Left colon (tissue), 2 donors: ENCODE measurements around the gene SCGB1D1. TPM values are rescaled to one million over a fixed set of nuclear protein-coding genes. Genes with fewer than 3 reads are reported as not detected.
"Not testable (repeated sequence)": the region's sequence is repeated elsewhere in the genome, so short reads cannot be mapped to it uniquely, and the experiment has no call there.

Experiments used
- ATAC-seq: fragments of 200-7000 bp; cut with Tn5 transposase; one replicate; pipeline ENCODE4 v1.9.1; 2020; ENCODE audit warnings: mild to moderate bottlenecking, moderate library complexity
- DNase-seq, 2 donors: peaks; one replicate each; pipeline ENCODE4 v3.0.0-alpha.2; 2020
- intact Hi-C, 2 donors: fragments of 100-400 bp; cut with DNase I in 1 of 2; cut with micrococcal nuclease in 1 of 2; formaldehyde crosslinking; loops; one replicate each; pipeline versions ENCODE4 v1.11.2 to v1.14.0; 2022; cut with DNase I, micrococcal nuclease
- total RNA-seq, 2 donors: library from RNA; stranded (reverse); fragmentation: NEBNext Ultra II Directional; extraction: Animal tissue kit (Norgen Biotek cat#: 25700); gene quantifications; one replicate each; pipeline ENCODE4 v1.2.1, GENCODE V29; 2021
- donor health status: DM: no; HTN: no; CAD: no.
- donor health status: DM: yes; HTN: yes; CAD: no.

The SCGB1D1 gene
- total RNA-seq, 2 donors from 2014 or later: not detected

DNA sequence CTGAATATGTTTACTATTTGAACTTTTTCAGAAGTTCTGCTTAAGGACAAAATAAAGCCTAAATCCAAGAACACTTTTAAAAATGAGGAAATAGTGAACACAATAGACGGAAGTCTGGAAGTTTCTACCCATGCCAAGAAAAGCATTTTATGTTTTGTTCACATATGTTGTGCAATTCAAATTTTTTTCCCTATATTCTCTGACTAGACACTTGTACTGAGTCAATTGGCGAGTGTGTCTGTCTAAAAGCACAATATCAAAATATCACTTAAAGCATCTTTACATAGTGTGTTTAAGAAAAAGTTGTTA is 37.0 kb upstream of the SCGB1D1 start:
- no peak for ATAC-seq
- no peak for DNase-seq
- intact Hi-C loops: no loop called here

DNA sequence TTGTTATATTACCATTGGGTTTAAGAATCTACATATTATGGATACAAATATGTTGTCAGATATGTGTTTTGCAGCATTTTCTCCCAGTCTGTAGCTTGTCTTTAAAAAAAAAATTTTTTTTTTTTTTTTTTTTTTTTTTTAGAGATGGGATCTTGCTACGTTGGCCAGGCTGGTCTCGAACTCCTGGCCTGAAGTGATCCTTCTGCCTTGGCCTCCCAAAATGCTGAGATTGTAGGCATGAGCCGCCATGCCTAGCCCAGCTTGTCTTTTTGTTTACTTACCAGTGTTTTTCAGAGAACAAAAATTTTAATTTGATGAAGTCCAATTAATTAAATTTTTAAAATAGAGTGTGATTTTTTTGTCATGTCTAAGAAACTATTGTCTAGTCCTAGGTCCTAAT is 36.4 kb upstream of the SCGB1D1 start:
- intact Hi-C loops: no loop called here
- DNase-seq (no peak), ATAC-seq (no peak)

DNA sequence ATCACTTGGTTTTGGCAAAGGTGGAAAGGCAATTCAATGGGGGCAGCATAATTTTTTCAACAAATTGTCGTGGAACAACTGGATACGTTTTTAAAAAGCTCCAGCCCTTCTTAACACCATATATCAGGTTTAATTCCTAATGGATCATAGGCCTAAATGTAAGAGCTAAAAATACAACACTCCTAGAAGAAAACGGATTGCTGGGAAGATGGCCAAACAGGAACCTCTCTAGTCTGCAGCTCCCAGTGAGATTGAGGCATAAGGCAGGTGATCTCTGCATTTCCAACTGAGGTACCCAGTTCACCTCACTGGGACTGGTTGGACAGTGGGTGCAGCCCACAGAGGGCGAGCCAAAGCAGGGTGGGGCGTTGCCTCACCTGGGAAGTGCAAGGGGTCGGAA is 32.4 kb upstream of the SCGB1D1 start:
- ATAC-seq: no peak
- intact Hi-C loops: no loop called here
- no peak for DNase-seq

DNA sequence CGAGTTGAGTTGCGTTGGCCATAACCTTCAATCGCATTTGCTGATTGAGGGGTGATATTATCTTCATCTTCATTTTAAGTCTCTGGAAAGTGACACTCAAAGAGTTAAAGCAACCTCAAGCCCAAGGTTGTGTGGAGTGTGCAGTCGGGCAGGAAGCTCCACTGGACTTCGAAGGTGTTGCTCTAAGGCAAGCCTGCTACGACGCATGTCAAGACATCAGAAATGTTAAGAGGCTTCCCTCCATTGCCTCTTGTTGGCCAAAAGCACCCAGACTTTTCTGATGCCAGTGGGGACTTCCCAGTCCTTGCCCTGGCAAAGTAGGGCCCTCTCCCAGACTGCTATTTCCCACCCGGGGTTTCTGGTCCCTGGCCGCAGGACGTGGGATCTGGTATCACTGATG is 23.6 kb upstream of the SCGB1D1 start:
- no peak for ATAC-seq
- no peak for DNase-seq
- intact Hi-C loops: no loop called here

DNA sequence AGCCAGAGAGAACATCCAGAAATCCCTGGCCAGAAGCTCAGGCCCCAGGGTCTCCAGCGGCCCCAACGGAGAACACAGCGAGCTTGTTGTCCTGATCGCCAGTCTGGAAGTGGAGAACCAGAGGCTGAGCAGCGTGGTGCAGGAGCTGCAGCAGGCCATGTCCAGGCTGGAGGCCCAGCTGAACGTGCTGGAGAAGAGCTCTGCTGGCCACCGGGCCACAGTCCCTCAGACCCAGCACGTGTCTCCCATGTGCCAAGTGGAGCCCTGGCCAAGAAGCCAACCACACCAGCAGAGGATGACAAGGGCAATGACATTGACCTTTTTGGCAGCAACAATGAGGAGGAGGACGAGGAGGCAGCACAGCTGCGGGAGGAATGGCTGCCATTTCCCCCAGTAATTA is 20.6 kb upstream of the SCGB1D1 start:
- ATAC-seq (no peak), DNase-seq (no peak)
- intact Hi-C loops: no loop called here

DNA sequence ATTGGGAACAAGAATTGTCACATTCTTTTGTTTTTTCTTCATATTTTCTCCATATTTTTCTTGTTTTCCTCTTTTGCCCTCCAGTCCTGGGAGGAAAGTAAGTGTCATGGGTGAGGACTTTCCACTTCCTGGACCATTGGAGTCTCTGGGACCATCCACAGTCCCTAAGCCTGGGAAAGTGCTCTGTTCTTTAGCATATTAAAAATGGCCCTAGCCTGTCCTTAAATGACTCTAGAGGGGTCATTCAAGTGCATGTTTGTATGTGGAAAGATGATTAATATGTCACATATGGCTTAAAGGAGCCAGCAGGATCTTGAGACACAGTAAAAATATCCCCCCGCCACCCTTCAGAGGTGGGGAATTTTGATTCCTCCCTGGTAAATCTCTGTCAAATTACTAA is 20.1 kb upstream of the SCGB1D1 start:
- no peak for ATAC-seq
- intact Hi-C loops: loop anchor here in 1 of 2 donors (5.0 kb wide), 1 partner anchor 142 kb away; no protein-coding TSS in a partner anchor

DNA sequence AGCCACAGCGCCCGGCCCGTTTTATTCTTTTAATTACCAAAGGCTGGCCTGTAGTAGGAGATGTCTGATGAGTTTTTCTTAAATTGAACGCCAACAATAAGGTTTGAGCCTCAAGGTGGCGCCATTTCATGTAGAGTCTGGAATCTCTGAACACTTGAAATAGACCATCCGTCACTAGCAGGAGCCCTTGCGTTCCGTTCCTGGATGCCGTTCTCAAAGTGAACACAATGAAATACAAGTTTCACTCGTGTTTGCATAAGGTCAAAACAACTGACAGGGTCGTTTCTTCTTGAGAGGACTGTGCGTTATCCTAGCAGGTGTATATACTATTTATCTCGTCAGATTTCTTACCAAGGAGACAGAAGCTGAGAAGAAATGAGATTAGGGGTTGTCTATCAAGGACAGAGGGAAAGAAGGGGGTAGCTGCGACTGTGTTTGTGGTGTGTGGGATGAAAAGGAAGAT is 18.7 kb upstream of the SCGB1D1 start:
- ATAC-seq (peak; percentile 90), DNase-seq (peak; percentile 63 to 92)
- intact Hi-C loops: loop anchor here in 1 of 2 donors (5.0 kb wide), 1 partner anchor 141 kb away; no protein-coding TSS in a partner anchor

More for the DNA sequence above, 20.1 kb upstream of the SCGB1D1 start:
- no peak for DNase-seq

DNA sequence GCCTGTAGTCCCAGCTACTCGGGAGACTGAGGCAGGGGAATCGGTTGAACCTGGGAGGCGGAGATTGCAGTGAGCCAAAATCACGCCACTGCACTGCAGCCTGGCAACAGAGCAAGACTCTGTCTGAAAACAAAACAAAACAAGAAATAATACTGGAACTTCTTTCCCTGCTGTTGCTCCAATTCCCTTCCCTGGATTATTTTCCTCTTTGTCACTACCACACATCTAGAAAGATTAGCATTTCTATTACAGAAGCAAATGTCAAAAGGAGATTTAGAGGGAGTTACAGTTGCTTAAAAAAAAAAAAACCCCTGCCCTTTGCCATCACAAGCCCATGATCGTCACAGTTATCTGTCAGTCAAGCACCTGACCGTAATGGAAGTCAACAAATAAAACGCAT is 17.7 kb upstream of the SCGB1D1 start:
- intact Hi-C loops: loop anchor here in 1 of 2 donors (5.0 kb wide), 1 partner anchor 140 kb away; no protein-coding TSS in a partner anchor
- no peak for DNase-seq
- ATAC-seq: no peak

DNA sequence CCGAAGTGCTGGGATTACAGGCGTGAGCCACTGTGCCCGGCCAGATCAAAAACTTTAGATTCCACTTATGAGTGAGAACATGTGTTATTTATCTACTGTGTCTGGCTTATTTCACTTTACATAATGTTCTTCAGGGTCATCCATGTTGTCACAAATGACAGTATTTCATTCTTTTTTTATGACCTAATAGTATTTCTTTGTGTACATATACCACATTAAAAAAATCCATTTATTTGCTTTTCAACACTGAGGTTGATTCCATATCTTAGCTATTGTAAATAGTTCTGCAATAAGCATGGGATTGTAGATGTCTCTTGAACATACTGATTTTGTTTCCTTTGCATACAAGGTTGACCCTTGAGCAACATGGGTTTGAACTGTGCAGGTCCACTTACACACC is 13.2 kb upstream of the SCGB1D1 start:
- intact Hi-C loops: no loop called here
- no peak for DNase-seq
- ATAC-seq: peak; percentile 58

DNA sequence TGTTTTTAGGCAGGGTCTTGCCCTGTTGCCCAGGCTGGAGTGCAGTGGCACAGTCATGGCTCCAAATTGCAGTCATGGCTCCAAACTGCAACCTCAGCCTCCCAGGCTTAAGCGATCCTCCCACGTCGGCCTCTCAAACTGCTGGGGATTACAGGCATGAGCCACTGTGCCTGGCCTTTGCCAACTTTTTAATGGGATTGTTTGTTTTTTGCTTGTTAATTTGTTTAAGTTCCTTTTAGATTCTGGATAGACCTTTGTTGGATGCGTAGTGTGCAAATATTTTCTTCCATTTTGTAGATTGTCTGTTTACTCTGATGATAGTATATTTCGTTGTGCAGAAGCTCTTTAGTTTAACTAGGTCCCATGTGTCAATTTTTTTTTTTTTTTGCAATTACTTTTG is 10.0 kb upstream of the SCGB1D1 start:
- intact Hi-C loops: no loop called here
- DNase-seq (no peak), ATAC-seq (no peak)

DNA sequence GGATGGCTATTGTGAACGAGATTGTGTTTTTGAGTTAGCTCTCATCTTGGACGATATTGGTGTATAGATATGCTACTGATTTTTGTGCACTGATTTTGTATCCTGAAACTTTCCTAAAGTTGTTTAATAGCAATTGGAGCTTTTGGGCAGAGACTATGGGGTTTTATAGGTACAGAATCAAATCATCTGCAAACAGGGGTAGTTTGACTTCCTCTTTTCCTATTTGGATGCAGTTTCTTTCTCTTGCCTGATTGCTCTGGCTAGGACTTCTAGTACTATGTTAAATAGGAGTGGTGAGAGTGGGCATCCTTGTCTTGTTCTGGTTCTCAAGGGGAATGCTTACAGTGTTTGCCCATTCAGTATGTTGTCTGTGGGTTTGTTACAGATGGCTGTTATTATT is 8.9 kb upstream of the SCGB1D1 start:
- DNase-seq (no peak), ATAC-seq (no peak)
- intact Hi-C loops: no loop called here

DNA sequence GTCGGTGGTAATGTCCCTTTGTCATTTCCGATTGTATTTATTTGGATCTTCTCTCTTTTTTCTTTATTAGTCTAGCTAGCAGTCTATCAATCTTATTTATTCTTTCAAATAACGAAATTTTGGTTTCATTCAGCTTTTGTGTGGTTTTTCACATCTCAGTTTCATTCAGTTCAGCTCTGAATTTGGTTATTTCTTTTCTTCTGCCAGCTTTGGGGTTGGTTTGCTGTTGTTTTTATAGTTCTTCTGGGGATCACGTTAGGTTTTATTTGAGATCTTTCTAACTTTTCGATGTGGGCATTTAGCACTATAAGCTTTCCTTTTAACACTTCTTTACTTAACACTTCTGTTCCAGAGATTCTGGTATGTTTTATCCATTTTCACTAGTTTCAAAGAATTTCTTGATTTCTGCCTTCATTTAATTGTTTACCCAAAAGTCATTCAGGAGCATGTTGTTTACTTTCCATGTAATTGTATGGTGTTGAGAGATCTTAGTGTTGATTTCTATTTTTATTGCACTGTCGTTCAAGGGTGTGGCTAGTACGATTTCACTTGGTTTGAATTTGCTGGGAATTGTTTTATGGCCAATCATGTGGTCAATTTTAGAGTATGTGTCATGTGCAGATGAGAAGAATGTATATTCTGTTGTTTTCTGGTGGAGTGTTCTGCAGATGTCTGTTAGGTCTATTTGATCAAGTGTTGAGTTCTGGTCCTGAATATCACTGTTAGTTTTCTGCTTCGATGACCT is 7.7 kb upstream of the SCGB1D1 start:
- intact Hi-C loops: no loop called here
- ATAC-seq: peak; percentile 99
- DNase-seq: no peak

DNA sequence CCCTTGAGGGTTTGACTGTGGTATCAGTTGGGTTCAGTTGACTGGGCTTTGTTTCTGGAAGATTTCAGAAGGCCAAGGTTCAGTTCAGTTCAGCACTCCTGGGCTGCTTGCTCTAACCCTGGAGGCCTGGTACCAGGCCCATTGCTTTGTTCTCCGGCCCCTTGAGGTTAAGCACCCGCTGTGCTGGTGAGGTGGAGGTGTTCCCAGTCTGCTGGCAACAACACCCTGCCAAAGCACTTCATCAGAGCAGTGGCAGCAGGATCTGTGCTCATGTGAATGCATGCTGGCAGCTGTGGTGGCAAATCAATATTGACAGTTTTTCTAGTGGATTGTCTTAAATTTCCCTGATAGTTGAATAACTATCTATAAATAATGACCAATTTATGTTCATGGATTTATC is 3.8 kb upstream of the SCGB1D1 start:
- intact Hi-C loops: no loop called here
- no peak for ATAC-seq
- no peak for DNase-seq

DNA sequence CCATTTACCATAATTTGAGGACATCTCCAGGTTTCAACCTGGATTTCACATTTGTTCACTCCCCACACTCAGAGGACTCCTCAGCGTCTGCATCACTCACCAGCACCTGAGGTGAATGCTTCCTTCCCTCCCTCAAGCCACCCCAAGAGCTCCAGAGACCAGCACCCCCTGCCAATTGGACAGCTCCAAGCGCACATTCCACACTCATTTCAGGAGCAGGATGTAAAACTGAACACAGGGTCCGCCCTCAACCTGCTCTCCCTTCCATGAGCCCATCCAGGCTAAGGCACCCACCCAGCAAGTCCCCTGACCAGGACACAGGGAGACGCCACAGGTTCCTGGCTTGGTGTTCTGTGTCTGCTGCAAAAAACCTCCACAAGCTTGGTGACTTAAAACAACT is 3.9 kb downstream of the SCGB1D1 start:
- intact Hi-C loops: no loop called here
- DNase-seq: no peak
- no peak for ATAC-seq

DNA sequence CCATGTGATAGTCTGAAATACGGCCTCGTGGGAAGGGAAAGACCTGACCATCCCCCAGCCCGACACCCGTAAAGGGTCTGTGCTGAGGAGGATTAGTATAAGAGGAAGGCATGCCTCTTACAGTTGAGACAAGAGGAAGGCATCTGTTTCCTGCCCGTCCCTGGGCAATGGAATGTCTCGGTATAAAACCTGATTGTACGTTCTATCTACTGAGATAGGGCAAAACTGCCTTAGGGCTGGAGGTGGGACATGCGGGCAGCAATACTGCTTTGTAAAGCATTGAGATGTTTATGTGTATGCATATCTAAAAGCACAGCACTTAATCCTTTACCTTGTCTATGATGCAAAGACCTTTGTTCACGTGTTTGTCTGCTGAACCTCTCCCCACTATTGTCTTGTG is 5.0 kb downstream of the SCGB1D1 start:
- ATAC-seq, DNase-seq, intact Hi-C loops: not testable (repeated sequence)

DNA sequence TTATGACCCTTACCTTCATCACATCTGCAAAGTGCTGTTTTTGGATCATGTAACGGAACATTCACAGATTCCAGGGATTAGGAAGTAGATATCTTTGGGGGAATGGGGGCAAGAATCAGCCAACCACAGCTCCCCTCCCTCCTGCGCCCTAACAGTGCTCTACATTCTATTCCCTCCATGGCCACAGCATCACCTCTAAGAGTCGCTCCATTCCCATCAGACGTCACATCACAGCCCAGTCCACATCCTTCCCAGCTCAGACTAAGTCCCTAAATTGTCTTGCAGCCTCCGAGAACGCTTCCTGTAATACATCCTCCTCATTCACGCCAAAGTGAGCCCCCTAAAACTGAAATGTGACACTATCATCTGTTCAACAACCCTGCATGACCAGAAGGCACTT is 5.9 kb downstream of the SCGB1D1 start:
- intact Hi-C loops: no loop called here
- ATAC-seq (no peak), DNase-seq (no peak)

DNA sequence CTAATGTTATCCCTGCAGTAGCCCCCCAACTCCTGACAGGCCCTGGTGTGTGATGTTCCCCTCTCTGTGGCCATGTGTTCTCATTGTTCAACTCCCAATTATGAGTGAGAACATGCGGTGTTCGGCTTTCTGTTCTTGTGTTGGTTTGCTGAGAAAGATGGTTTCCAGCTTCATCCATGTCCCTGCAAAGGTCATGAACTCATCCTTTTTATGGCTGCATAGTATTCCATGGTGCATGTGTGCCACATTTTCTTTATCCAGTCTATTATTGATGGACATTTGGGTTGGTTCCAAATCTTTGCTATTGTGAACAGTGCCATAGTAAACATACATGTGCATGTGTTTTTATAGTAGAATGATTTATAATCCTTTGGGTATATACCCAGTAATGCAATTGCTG is 7.4 kb downstream of the SCGB1D1 start:
- intact Hi-C loops, DNase-seq, ATAC-seq: not testable (repeated sequence)

DNA sequence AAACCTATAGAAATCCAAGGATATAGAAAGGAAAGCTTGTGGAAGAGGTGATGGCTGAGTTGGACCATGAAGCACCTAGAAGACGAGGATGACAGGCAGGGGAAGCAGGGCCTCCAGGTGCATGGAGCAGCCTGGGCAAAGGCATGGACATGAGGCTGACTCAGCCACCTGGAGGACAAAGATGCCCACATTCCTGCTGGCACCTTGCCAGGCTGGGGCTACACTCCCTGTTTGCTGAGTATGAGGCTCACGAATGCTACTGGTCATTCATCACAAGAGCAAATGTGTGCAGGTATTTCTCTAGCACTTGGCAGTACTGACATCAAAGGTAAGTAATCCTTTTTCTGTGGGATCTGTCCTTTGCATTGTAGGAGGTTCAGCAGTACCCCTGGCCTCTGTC is 11.4 kb downstream of the SCGB1D1 start:
- ATAC-seq (no peak), DNase-seq (no peak)

DNA sequence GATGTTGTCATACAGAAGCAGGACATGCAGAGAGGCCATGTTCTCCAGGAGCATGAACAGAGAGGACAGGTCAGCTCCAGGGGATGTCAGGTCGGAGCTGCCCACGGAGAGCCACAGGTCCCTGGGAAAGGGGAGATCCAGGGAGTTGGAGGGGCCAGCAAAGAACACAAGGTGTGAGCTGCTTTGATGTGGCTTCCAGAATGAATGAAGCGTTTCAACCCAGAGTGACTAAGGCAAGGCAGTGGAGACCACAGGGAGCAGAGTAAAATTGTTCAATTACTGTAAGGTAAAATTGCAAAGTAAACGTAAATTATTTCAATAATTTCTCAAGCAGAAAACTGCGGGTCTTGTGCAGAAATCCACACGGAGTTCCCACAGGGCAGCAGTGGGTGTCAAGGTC is 12.9 kb downstream of the SCGB1D1 start:
- DNase-seq (no peak), ATAC-seq (no peak)
- intact Hi-C loops: no loop called here

More for the DNA sequence above, 11.4 kb downstream of the SCGB1D1 start:
- intact Hi-C loops: no loop called here

DNA sequence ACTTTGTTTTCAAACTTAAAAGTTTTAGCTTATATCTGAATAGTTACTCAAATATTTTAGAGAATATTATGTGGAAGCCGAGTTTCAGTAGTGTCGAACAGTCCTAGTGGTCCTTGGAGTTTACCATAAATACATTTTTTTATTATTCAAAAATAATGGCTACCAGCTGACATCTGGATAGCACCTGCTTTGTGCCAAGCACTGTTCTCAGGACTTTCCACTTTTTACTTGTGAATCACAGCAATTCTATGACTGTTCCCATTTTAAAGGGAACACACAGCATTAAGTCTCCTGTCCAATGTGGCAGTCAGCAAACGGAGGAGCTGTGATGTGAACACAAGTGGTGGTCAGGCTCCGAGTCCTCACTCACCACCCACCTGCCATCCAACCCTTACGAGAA is 14.4 kb downstream of the SCGB1D1 start:
- intact Hi-C loops: no loop called here
- ATAC-seq (no peak), DNase-seq (no peak)

DNA sequence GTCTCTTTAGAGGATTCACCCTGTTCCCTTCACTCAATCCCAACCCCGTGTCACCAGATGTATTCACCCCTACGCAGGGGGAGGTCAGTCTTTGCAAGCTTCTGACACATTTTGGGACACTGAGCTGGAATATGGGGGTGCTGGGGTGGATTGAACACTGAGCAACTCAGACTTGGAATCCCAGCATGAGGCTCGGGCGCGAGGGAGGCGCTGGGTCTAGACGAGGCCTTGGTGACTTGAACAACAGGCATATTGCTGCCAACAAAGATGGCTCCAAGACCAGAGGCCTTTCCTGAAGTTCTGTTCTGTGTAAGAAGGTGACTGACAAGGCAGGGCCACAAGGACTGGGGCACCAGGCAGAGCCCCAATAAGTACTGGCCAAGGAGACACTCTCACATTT is 15.4 kb downstream of the SCGB1D1 start:
- intact Hi-C loops: no loop called here
- ATAC-seq (no peak), DNase-seq (no peak)
